HG03378 (cell line): ENCODE data around the gene SCUBE2.
"Not testable (repeated sequence)": the region's sequence is repeated elsewhere in the genome, so short reads cannot be mapped to it uniquely, and the experiment has no call there.

Source experiments
- ATAC-seq: cut with Tn5 transposase; IDR thresholded peaks from one replicate; pipeline ENCODE4 v1.9.1; 2021; ENCODE audit warnings: mild to moderate bottlenecking, moderate library complexity; ENCODE audit not compliant: unreplicated experiment

SCUBE2 gene

GRCh38 chr11:9014826-9015225 lies 76.6 kb downstream of the SCUBE2 start:
- ATAC-seq: no peak

- ATAC-seq: no peak
Measured at GRCh38 chr11:9013373-9013772, 78.0 kb downstream of the SCUBE2 start.

DNA sequence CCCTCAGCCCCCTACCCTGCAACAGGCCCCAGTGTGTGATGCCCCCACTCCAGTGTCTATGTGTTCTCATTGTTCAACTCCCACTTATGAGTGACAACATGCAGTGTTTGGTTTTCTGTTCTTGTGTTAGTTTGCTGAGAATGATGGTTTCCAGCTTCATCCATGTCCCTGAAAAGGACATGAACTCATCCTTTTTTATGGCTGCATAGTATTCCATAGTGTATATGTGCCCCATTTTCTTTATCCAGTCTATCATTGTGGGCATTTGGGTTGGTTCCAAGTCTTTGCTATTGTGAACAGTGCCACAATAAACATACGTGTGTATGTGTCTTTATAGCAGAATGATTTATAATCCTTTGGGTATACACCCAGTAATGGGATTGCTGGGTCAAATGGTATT lies 81.9 kb downstream of the SCUBE2 start:
- ATAC-seq: not testable (repeated sequence)

DNA sequence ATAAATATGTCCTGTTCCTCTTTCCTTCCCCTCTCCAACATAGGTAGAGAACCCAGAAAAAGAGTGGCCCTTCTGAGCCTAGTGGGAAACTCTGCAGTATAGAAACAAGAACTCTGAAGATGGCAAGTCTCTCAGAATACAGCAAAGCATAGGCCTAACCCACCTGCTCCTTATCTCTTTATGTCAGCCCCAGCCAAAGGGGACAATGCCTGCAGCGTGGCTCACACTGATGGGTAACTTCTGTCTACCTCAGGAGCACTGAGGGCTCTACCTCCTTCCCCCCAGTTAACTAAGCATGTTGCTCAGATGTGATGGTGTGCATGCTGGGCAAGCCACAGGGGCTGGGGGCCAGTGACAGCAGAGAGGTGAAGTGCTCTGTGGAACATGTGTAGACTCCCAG lies 82.7 kb downstream of the SCUBE2 start:
- no peak for ATAC-seq

- no peak for ATAC-seq
Measured at GRCh38 chr11:9008011-9008550, 83.3 kb downstream of the SCUBE2 start.

GRCh38 chr11:9005087-9005486 lies 86.3 kb downstream of the SCUBE2 start:
- no peak for ATAC-seq

GRCh38 chr11:9004183-9004926 lies 87.0 kb downstream of the SCUBE2 start:
- no peak for ATAC-seq

DNA sequence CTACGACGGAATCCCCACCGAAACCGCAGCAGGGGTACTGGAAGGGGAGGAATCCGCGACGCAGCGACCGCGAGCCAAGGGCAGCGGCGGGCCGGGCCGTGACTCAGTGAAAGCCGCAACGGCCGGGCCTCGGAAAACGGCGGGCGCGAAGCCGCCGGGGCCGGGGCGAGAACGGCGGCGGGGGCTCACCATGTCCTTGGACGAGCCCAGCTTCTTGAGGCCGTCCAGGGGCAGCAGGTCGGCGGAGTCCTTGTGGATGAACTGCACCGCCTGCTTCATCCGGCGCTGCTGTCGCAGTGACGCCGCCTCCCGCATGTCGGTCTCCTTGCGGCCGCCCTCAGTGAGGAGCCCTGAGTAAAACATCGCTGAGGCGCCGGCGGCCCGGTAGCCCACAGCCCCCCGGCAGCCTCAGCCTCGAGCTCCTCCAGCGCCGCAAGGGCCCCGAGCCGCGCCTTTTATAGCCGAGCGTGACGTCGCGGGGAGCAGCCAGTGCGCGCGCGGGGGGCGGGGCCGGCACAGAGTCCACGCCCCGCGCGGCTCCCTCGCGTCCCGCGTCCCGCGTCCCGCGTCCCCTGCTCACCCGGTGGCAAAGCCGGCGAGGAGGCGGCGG lies 87.7 kb downstream of the SCUBE2 start, which contains the start of gene NRIP3:
Gene NRIP3, minus strand, starts transcription at position 429 of the 610 bp plus-strand sequence. Its CDS starts 66 bp downstream, at position 363.
- ATAC-seq: no peak

DNA sequence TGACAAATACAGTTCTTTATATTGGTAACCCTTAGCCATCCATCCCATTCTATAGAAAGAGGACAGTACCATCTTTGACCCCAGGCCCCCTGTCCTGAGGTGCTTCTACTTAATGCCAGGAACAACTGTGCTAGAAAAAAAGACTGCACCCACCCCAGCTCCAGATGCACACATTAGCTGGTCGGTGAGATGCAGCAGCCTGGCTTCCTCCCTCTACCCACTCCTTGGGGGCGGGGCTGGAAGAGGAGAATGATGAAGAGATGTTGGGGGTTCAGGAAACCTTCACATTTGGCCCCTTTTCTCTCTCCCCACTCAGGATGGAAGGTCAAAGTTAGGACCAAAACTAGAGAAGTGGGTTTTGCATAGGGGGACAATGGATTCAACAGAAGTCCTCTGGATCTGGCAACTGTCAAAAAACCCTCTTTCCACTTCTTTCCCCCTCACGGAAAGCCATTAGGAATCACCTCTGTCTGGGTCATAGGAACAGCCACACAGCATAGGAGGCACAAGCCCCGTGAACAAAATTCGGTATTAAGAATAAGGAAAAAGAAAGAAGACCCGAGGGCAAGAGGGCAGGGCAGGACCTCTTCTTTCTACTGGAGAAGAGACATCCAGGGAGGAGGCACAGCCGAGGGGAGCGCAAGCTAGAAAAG lies 88.4 kb downstream of the SCUBE2 start:
- no peak for ATAC-seq

- no peak for ATAC-seq
Measured at GRCh38 chr11:9001736-9002135, 89.7 kb downstream of the SCUBE2 start.

DNA sequence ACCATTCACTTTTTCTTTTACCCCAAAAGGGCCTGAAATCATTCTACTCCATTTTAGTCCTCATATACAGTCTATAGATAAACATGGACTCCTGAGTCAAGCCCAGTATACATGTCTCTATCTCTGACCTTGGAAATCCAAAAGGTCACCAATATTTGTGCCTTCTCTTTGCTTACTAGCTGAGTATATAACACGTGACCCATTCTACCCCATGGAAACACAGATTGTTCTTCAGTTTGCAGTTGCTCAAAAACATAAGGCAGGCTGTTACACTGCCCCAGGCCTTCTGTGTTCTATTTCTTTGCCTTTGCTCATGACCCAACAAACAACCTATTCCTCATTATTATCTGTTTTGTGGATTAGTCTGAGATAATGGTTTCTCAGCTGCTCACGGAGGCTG lies 93.4 kb downstream of the SCUBE2 start:
- no peak for ATAC-seq

- no peak for ATAC-seq
Measured at GRCh38 chr11:8997451-8997850, 93.9 kb downstream of the SCUBE2 start.

GRCh38 chr11:8989453-8989852 lies 101.9 kb downstream of the SCUBE2 start:
- ATAC-seq: no peak

GRCh38 chr11:8988329-8989234 lies 102.8 kb downstream of the SCUBE2 start:
- ATAC-seq: no peak

DNA sequence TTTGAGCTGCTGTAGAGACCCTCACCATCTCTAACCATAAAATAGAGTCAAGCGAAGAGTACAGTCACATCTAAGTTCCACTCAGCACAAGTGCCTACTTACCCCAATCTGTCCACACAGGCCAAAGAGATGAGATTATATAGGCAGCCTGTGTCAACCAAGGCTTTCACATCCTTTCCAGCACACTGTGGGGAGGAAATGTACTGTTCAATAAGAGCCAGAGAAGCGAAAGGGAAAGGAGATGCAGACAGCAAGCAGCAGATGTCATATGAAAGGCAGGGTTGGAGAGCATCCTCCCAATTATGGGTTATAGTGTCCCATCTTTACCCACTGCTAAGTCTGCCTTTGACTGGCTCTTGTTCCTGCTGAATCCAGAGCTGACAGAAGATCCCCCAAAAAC lies 104.0 kb downstream of the SCUBE2 start:
- no peak for ATAC-seq

DNA sequence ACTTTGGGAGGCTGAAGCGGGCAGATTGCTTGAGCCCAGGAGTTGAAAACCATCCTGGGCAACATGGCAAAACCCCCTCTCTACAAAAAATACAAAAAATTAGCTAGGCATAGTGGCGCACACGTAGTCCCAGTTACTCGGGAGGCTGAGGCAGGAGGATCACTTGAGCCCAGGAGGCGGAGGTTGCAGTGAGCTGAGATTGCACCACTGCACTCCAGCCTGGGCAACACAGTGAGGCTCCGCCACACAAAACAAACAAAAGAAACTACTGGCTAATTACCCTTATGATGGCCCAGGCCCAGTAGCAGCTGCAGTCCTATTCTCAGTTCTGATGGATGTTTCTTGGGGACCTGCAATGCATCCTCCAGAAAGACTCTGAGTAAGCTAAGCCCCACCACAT lies 104.6 kb downstream of the SCUBE2 start:
- ATAC-seq: not testable (repeated sequence)

- ATAC-seq: no peak
Measured at GRCh38 chr11:8985462-8985861, 105.9 kb downstream of the SCUBE2 start.

GRCh38 chr11:8983552-8983951 lies 107.8 kb downstream of the SCUBE2 start:
- ATAC-seq: no peak

DNA sequence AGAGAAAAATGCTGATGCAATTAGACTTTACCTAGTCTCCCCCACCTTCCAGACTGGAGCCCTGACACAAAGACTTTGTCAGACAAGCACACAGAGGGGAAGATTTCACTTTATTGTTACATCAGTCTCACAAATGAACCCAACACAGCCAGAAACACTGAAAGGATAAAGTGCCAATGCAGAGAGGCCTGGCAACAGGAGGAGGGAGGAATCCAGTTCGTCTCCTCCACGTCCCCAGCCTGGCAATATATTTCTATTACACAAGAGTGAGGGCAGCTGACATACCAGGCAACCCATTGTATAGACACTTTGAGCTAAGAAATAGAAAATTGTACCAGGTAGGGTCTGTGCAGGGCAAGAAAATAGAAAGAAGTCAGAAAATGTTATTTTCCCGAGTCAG lies 110.9 kb downstream of the SCUBE2 start:
- no peak for ATAC-seq

DNA sequence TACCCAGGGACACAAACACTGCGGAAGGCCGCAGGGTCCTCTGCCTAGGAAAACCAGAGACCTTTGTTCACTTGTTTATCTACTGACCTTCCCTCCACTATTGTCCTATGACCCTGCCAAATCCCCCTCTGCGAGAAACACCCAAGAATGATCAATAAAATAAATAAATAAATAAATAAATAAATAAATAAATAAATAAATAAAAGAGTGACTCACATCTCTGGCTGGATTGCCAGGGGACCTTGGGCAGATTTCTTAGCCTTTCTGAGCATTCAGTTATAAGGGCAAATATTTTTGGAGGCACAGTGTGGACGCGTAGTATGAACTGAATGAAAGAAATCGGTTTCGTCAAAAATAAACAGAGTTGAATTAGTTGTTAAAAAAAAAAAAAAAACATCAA lies 112.0 kb downstream of the SCUBE2 start:
- not testable (repeated sequence) for ATAC-seq

DNA sequence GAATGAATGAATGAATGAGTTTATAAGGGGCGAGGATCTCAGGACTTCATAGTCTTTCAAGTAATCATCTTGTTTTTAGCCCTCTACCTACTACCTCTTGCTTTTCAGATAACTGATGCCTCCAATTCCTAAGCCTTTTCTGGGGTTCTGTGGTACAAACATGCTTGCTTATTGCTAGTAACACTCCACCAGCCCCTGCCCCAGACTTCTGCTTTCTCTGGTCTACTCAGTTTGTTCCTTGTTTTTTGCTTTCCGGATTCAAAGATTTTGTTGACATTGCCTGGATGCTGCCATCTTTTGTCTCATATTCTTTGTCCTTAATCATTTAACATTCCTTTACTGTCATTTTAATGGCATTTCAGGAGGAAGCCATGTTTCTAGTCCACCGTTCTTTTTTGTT lies 118.3 kb downstream of the SCUBE2 start:
- ATAC-seq: no peak
